Amniotic epithelial cell (primary cell): ENCODE data around the gene KRTAP5-6.

Source experiments
- DNase-seq: peaks from one replicate; pipeline ENCODE4 v3.0.0-alpha.2; 2010; ENCODE audit warnings: low read depth

KRTAP5-6 gene, protein sequence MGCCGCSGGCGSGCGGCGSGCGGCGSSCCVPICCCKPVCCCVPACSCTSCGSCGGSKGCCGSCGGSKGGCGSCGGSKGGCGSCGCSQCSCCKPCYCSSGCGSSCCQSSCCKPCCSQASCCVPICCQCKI

DNA sequence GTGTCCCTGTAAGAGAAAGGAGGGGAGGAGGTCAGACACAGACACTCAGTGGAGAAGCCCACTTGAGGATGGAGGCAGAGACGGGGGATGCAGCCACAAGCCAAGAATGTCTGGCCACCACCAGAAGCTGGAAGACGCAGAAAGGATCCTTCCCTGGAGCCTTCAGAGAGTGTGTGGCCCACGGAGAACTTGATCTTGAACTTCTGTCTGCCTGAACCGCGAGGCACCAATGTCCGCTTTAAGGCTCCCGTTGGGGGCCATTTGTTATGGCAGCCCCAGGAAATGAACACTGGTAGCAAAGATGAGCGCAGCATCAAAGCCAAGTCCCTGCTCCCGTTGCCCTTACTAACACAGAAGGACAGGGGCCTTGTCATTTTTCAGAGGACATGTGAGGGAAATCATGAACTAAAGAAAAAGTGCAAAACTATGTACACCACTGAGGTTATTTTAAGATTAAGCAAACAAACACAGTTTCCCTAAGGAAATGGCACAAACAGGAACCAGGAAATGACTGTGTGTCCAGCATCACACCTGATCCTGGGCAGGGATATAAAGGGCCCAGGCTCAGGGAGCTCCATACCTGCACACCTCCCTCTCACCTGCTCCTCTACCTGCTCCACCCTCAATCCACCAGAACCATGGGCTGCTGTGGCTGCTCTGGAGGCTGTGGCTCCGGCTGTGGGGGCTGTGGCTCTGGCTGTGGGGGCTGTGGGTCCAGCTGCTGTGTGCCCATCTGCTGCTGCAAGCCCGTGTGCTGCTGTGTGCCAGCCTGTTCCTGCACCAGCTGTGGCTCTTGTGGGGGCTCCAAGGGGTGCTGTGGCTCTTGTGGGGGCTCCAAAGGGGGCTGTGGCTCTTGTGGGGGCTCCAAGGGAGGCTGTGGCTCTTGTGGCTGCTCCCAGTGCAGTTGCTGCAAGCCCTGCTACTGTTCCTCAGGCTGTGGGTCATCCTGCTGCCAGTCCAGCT is at the start of gene KRTAP5-6:
KRTAP5-6 (plus strand) TSS at position 588 of the 963 bp plus-strand sequence; CDS start at position 639, 51 bp downstream.
- DNase-seq = no peak

GRCh38 chr11:1647901-1648652 is 48.9 kb upstream of the KRTAP5-6 start:
- DNase-seq = no peak

GRCh38 chr11:1648653-1649420 is 48.2 kb upstream of the KRTAP5-6 start:
- DNase-seq = no peak

- no peak for DNase-seq
These were observed 46.7 kb upstream of the KRTAP5-6 start for GRCh38 chr11:1650034-1650917.

DNA sequence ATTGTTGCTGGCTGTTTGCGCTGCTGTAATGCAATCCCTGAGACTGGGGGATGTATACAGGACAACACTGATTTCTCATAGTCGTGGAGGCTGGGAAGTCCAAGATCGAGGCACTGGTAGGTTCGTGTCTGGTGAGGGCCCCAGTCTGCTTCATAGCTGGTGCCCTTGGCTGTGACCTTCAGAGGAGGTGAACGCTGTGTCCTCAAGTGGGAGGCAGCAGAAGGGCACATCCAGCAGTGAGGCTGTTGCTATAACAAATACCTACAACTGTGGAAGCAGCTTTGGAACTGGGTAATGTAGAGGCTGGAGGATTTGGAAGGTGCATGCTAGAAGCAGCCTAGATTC is 46.1 kb upstream of the KRTAP5-6 start:
- DNase-seq = no peak

DNA sequence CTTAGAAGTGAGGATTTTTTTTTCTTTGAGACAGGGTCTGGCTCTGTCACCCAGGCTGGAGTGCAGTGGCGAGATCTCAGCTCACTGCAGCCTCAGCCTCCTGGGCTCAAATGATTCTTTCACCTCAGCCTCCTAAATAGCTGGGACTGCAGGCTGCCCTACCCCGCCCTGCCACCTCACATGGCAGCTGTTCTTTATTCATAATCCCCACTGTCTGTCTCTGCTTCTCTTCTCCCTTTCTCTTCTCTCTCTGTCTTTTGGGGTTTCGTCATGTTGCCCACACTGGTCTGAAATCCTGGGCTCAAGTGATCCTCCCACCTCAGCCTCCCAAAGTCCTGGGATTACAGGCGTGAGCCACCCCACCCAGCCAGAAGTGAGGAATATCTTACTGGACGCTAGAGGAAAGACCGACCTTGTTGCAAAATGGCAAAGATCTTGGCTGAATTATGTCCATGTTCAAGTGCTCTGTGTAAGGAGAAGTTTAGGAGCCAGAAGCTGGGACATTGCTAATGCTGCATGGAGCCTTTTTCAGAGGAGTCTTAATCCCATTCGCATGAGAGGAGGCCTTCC is 45.5 kb upstream of the KRTAP5-6 start:
- no peak for DNase-seq

- DNase-seq = no peak
These were observed 45.0 kb upstream of the KRTAP5-6 start for GRCh38 chr11:1652026-1652425.

- DNase-seq = no peak
These were observed 44.6 kb upstream of the KRTAP5-6 start for GRCh38 chr11:1652442-1652770.

GRCh38 chr11:1652771-1653540 is 44.0 kb upstream of the KRTAP5-6 start:
- peak; percentile 26 for DNase-seq

- DNase-seq = no peak
These were observed 43.2 kb upstream of the KRTAP5-6 start for GRCh38 chr11:1653541-1654387.

DNA sequence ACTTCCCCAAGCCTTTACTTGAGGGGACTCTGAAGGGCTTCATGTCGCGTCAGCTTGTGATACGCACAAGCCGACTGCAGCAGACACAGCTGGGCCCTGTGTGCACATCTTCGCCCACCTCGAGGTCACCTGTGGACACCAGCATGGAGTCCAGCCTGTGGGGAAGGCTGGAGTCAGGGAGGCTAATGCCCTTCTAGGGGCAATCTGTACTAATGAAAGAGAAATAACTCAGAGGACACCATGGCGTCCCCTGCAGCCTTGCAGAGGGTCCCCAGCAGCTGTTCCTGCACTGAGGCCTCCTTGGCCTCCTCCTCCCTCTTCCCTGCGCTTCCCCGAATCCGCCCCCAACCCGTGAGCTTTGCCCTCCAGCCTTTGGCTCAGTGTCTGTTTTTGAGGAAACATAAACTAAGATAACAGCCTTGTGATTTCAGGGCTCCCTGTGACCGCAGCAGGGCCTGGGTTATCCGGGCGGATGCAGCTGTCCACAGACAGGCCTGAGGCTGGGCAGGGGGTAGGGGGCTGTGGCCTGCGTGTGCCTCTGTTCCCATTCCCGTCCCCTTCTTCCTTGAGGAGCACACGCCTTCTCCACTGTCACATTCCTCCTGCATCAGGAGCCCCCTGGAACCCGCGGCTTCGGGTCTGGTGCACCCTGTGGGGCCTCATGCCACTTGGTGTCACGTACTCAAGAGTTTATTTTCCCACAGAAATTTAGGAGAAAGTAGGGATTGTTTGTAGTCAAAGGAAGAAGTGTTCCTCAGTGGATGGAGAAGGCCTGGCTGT is 42.4 kb upstream of the KRTAP5-6 start:
- DNase-seq = peak; percentile 31

DNA sequence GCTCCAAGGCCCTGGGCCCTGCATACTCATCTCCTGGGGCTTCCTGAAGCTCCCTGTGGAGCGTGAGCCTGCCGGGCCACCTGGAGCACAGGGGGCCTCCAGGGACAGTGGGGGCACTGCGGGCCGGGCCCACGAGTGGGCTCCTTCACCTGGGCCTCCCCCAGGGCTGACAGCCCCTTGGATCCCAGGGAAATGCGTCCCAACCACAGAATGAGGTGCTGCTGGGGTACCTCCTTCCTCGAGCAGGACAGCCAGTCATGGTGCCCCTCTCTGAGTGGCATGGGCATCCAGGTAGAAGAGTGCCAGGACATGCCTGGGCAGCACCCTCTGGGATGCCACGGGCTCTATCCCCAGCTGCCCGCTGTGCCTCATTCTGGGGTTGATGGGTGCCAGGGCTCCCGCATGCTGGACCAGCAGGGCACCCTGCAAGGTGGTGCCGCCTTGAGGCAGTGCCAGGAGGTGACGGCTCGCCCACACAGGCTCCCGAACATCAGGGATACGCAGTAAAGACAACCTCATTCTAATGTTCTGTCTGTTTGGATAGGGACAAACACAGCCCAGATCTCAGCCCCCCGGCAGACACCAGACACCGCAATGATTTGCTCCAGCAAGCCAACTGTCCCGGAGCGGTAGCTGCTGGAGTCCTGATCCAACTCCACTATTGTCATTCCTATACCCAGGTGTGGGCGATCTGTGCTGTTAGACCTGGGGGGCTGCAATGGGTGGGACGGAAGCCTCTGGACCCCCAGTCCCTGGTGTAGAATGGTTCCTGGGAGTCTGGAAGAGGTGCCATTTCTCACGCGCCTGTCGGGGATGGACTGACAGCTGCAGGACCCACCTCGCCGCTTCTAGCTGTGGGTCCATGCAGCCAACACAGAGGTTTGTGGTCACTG is 41.6 kb upstream of the KRTAP5-6 start:
- no peak for DNase-seq

- no peak for DNase-seq
These were observed 40.9 kb upstream of the KRTAP5-6 start for GRCh38 chr11:1656061-1656441.

- DNase-seq = no peak
These were observed 40.3 kb upstream of the KRTAP5-6 start for GRCh38 chr11:1656670-1657069.

- no peak for DNase-seq
These were observed 37.5 kb upstream of the KRTAP5-6 start for GRCh38 chr11:1659506-1659905.

DNA sequence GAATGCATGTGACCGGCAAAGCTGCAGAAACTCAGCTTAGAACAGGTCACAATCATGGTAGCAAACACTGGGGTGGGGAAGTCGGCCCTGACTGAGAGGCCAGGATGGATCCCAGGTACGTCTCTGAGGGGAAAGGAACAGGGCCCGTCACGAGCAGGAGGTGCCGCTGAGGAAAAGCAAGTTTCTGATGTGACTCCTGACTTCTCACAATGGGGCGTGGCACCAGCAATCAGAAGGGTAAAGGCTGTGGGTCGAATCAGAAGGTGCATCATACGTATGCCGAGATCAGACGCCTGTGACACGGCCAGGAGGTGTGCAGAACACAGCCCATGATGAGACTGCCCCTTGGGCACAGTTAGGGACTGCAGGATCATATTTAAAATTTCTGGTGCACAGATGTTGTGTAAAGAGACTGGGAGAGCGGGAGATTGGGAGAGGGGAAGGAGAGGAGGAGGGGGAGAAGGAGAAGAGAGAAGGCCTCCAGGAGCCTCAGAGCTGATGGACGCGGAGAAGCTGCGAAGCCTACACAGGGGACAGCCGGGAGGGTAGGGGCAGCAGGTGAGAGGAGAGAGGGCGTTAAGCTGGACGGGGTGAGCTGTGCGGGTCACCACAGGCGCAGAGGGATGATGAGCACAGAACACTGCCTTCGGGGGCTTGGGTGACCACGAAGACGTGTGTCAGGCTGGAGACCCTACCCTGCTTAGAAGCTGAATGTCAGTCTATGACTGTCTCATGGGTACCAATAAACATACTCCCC is 36.7 kb upstream of the KRTAP5-6 start:
- no peak for DNase-seq
